Osteocyte (in vitro differentiated cells): ENCODE data around the gene COL23A1. TPM values are rescaled to one million over a fixed set of nuclear protein-coding genes. Genes with fewer than 3 reads are reported as not detected.

Experiments used
- DNase-seq: peaks from one replicate; pipeline ENCODE4 v3.0.0; 2021; ENCODE audit warnings: mixed read lengths; ENCODE audit not compliant: unreplicated experiment; ENCODE audit errors: extremely low spot score
- H3K27ac Mint-ChIP-seq: one replicate; pipeline ENCODE4 v1.8.0; 2021; ENCODE audit warnings: mild to moderate bottlenecking, mixed read lengths; ENCODE audit not compliant: unreplicated experiment
- H3K27me3 Mint-ChIP-seq: one replicate; pipeline ENCODE4 v1.8.0; 2021; ENCODE audit warnings: mixed read lengths; ENCODE audit not compliant: unreplicated experiment
- H3K36me3 Mint-ChIP-seq: one replicate; pipeline ENCODE4 v1.8.0; 2021; ENCODE audit warnings: mixed read lengths; ENCODE audit not compliant: unreplicated experiment
- H3K4me1 Mint-ChIP-seq: one replicate; pipeline ENCODE4 v1.8.0; 2021; ENCODE audit warnings: mixed read lengths; ENCODE audit not compliant: unreplicated experiment
- H3K4me3 Mint-ChIP-seq: one replicate; pipeline ENCODE4 v1.8.0; 2021; ENCODE audit warnings: mild to moderate bottlenecking, moderate library complexity, mixed read lengths; ENCODE audit not compliant: unreplicated experiment
- H3K9me3 Mint-ChIP-seq: one replicate; pipeline ENCODE4 v1.8.0; 2021; ENCODE audit warnings: mixed read lengths; ENCODE audit not compliant: unreplicated experiment
- total RNA-seq: library from RNA; stranded (reverse); gene quantifications from 2 replicates; pipeline ENCODE4 v1.2.1, GENCODE V29; 2021
- TF ChIP-seq, protein P1 (sequence below): fragments of 200-600 bp; sonication (generic); IDR thresholded peaks from 2 replicates; pipeline ENCODE4 v1.5.0; 2021; ENCODE audit warnings: antibody characterized with exemption, mild to moderate bottlenecking, moderate library complexity

COL23A1 gene
- total RNA-seq, 1 donor from 2014 or later, result not detected

- no peaks in the 10 kb centered on the region for H3K4me1 Mint-ChIP-seq
- no peak overlapping the region for H3K27ac Mint-ChIP-seq
- H3K27me3 Mint-ChIP-seq, result no peaks in the 10 kb centered on the region
- DNase-seq, result no peak
- TF ChIP-seq, protein P1, sequence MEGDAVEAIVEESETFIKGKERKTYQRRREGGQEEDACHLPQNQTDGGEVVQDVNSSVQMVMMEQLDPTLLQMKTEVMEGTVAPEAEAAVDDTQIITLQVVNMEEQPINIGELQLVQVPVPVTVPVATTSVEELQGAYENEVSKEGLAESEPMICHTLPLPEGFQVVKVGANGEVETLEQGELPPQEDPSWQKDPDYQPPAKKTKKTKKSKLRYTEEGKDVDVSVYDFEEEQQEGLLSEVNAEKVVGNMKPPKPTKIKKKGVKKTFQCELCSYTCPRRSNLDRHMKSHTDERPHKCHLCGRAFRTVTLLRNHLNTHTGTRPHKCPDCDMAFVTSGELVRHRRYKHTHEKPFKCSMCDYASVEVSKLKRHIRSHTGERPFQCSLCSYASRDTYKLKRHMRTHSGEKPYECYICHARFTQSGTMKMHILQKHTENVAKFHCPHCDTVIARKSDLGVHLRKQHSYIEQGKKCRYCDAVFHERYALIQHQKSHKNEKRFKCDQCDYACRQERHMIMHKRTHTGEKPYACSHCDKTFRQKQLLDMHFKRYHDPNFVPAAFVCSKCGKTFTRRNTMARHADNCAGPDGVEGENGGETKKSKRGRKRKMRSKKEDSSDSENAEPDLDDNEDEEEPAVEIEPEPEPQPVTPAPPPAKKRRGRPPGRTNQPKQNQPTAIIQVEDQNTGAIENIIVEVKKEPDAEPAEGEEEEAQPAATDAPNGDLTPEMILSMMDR, result no peak
- peaks cover 8% of the 10 kb centered on the region for H3K9me3 Mint-ChIP-seq
- H3K36me3 Mint-ChIP-seq, result no peaks in the 10 kb centered on the region
- no peak overlapping the region for H3K4me3 Mint-ChIP-seq
Measured at GRCh38 chr5:178309271-178310013, 280.8 kb downstream of the COL23A1 start.

DNA sequence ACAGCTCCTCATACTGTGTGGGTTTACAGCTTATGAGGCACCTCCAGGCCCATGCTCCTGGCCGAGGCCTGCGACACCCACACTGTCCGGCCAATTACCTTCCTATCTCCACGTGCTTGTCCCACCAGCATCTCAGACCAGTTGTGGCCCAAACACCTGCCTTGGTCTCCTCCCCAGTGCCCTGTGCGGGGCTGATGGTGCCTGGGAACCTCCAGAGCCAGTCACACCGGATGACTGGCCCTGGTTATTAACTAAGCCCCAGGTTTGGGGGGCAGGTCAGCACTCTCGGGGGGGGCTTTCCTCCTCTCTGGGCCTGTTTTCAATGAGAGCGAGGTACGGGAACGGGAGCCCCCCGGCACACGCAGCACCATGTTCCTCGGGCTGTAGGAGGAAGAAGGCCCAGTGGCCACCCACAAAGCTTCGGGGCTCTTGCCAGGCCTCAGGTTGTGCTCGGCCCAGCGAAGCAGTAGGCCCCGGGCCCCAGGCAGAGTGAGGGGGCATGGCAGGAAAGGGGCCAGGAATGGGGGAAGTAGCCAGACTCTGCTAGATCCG, 281.6 kb downstream of the COL23A1 start:
- no peak for DNase-seq
- H3K36me3 Mint-ChIP-seq, result no peaks in the 10 kb centered on the region
- peaks cover 5% of the 10 kb centered on the region for H3K9me3 Mint-ChIP-seq
- no peaks in the 10 kb centered on the region for H3K4me1 Mint-ChIP-seq
- no peaks in the 10 kb centered on the region for H3K27me3 Mint-ChIP-seq
- no peak overlapping the region for H3K4me3 Mint-ChIP-seq
- TF ChIP-seq, protein P1, result no peak
- no peak overlapping the region for H3K27ac Mint-ChIP-seq

DNA sequence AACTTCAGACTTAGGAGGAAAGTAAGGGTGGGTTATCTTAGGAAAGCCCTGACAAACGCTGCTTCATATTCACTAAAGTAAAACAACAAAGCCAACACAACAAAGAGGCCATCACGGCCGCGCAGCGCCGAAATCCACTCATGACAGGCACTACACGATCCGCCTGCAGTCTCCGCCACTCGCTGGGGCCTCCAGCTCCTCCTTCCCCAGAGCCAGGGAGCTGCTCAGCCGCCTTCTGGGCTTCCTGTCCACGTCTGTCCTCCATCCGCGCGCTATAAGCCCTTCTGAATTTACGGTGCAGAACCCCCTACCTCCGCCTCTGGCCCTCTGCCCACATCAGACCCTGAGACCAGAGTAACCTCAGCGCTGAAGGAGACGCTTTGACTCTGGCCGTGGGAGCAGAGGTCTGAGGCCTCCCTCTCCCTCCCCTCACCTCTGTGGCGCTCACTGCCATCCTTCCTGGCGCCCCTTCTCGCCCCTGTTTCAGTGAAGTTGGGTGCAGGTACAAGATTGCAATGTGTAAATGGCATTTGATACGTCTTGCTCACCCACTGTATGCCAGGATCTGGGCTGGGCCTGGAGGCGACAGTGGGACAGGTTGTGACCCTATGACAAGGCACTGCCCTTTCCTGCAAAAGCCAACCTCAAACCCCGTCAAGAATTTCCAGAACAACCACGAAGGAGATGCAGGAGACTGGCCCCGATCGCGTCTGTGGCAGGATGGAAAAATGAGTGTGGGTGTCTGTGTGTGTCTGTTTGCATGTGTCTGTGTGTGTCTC, 282.7 kb downstream of the COL23A1 start:
- Mint-ChIP-seq H3K4me1 (no peaks in the 10 kb centered on the region), H3K27ac (no peak overlapping the region), H3K4me3 (no peak overlapping the region), H3K27me3 (no peaks in the 10 kb centered on the region), H3K9me3 (peaks cover 4% of the 10 kb centered on the region), H3K36me3 (no peaks in the 10 kb centered on the region)
- TF ChIP-seq, protein P1, result no peak
- no peak for DNase-seq

GRCh38 chr5:178306430-178307225, 283.6 kb downstream of the COL23A1 start:
- DNase-seq, result no peak

More at GRCh38 chr5:178306430-178307225, 283.6 kb downstream of the COL23A1 start:
- TF ChIP-seq, protein P1, result no peak
- H3K36me3 Mint-ChIP-seq, result no peaks in the 10 kb centered on the region
- H3K27me3 Mint-ChIP-seq, result no peaks in the 10 kb centered on the region
- H3K4me1 Mint-ChIP-seq, result no peaks in the 10 kb centered on the region
- peaks cover 4% of the 10 kb centered on the region for H3K9me3 Mint-ChIP-seq
- H3K27ac Mint-ChIP-seq, result no peak overlapping the region
- H3K4me3 Mint-ChIP-seq, result no peak overlapping the region
